Activated CD8-positive, alpha-beta memory T cell treated with anti-CD3 and anti-CD28 coated beads, Interleukin-2, amount 50 U/mL, for 1 hour (primary cell): ENCODE measurements around the gene NEDD4L.
"Not testable (repeated sequence)": the region's sequence is repeated elsewhere in the genome, so short reads cannot be mapped to it uniquely, and the experiment has no call there.

Source experiments
- DNase-seq: peaks from one replicate; pipeline ENCODE4 v3.0.0-alpha.2; 2020; ENCODE audit errors: extremely low read depth

Gene NEDD4L

GRCh38 chr18:58264840-58265239 lies 220.8 kb downstream of the NEDD4L start:
- DNase-seq: no peak

- not testable (repeated sequence) for DNase-seq
These were observed 221.5 kb downstream of the NEDD4L start for GRCh38 chr18:58265489-58265888.

- no peak for DNase-seq
These were observed 222.3 kb downstream of the NEDD4L start for GRCh38 chr18:58266291-58266690.

DNA sequence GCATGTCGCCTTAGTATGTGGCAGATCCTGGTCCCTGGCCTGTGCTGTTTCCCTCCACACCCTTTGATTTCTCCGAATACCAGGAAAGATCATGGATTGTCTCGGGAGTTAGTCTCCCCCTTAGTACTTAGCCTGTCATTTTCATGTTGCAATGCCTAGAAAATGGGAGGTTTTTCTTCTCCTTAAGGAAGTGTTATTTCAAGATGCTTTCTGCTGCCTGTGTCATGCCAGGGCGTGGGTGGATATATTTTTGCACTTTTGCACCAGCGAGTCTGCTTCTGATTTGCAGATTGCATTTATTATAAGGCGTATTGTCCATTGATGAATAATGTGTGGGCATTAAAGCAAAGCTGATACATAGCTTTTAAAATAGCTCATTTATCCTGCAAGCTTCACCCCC lies 223.5 kb downstream of the NEDD4L start:
- DNase-seq: no peak

DNA sequence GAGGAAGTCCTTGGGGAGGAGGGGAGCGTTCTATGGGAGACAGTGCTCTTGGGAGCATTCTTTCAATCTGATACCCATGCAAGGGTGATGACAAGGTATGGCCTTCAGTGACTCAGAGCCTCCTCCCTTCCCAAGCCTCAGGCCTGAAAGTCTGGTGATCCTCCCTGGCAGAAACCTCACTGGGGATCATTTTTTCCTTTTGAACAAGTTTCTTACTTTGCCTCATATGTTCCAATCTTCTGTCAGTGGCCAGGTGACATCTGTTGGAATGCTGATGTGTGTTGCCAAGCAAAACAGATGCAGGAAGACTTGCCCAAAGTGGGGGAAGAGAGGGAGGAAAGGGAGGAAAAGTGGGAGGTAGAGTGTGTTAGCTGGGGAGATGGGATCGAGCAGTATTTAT lies 224.8 kb downstream of the NEDD4L start:
- DNase-seq: no peak

- no peak for DNase-seq
These were observed 225.9 kb downstream of the NEDD4L start for GRCh38 chr18:58269931-58270330.

DNA sequence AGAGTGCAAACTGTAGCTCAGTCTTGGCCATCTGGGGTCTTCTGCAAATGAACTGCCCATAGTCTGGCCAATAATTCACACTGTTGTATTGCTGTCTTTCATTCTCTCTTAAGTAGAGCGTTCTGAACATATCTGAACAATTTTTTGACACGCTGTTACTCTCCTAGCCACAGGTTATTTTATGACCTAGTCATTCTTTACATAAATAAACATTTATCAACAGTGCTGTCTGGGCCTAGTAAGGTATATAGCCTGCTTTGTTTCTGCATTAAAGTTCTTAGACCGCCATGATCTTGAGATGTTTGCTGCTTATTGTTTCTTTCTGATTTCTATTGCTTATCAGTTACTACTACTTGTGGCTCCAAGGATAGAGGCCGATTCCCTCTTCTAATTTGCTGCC lies 226.4 kb downstream of the NEDD4L start:
- DNase-seq: no peak

- no peak for DNase-seq
These were observed 227.7 kb downstream of the NEDD4L start for GRCh38 chr18:58271770-58272169.

- no peak for DNase-seq
These were observed 228.2 kb downstream of the NEDD4L start for GRCh38 chr18:58272209-58272608.

DNA sequence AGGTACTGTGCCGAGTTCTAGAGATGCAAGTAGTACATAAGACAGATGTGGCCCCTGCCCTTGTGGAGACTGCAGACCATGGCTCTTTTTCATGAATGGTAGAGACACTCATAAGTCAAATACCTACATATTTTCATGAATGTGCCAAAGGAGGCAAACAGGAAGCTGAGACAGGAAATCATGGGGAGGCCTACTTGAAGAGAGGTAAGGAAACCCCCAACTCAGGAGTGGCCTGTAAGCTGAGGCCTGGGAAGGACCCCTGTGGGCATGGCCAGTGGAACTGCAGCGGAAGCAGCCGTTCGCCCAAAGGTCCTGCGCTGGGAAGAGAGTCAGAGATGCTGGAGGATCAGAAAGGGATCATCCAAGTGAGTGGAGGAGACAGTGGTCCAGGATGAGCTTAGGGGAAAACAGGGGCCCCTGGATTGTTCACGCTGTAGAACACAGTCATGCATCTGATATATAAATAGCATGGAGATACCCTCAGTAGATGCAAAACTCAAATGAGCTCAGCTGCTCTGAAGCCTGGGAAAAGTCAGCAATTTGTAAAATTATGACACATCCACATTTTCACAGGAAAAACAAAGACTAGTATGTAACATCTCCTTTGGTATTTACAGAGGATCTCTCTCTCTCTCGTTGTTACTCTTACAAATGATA lies 228.9 kb downstream of the NEDD4L start:
- DNase-seq: no peak

DNA sequence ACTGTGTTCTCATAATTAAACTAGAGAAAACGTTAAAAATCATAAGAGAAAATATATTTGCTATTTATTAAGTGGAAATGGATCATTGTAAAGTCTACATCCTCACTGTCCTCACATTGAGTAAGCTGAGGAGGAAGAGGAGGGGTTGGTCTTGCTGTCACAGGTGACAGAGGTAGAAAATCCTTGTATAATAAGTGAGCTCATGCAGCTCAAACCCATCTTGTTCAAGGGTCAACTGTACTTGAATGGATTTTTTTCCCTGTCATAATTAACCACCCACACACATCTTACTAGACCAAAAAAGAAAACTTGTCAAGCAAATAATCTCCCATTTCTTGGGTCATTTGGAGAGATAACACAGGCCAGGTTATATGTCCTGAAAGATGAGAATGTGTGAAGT lies 231.2 kb downstream of the NEDD4L start:
- no peak for DNase-seq

GRCh38 chr18:58276789-58277739 lies 233.0 kb downstream of the NEDD4L start:
- DNase-seq: no peak

GRCh38 chr18:58279504-58280175 lies 235.6 kb downstream of the NEDD4L start:
- no peak for DNase-seq

- DNase-seq: no peak
These were observed 236.2 kb downstream of the NEDD4L start for GRCh38 chr18:58280191-58280590.

DNA sequence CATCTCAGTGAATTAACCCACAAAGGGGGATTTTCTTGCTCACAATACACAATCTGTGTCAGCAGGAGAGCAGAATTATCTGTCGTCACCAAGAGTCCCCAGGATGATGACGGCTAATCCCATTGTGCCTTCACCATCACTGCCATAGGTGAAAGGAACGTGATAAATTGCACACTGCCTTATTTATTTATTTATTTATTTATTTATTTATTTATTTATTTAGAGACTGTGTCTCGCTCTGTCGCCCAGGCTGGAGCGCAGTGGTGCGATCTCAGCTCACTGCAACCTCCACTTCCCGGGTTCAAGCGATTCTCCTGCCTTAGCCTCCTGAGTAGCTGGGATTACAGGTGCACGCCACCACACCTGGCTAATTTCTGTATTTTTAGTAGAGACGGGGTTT lies 238.8 kb downstream of the NEDD4L start:
- not testable (repeated sequence) for DNase-seq

- no peak for DNase-seq
These were observed 240.8 kb downstream of the NEDD4L start for GRCh38 chr18:58284699-58285448.

GRCh38 chr18:58285449-58286130 lies 241.6 kb downstream of the NEDD4L start:
- DNase-seq: no peak

DNA sequence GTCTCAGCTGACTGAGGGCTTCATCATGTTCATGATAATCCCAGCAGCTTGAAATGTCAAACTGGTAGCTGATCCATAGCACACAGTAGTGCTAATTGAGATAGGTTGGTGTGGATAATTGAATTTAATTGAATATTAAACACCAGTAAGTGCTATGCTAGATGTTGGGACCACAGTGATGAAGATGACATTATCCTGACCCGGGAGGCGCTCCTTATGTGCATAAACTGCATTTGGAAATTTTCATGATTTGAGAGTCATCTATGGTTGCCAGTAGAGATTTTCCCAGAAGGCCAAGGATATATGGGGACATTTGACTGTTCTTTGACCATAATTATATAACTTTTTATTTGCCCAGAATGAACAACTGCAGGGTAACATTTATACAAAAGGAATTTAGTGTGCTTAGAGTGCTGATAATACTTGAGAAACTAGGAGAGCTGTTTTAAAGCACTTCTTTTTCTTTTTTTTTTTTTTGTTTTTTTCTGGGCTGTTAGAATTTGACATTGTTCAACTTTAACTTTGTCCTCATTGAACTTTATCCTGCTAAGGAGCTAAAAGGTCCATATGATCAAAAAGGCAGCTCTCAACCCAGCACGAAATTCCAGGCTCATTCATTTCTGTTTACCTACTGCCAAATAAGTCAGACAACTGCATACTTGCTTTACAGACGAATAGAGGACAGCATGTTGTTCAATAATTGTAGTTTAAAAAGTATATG lies 242.8 kb downstream of the NEDD4L start:
- no peak for DNase-seq

GRCh38 chr18:58287353-58288274 lies 243.6 kb downstream of the NEDD4L start:
- no peak for DNase-seq
